HuH-7 (cell line): Measurements from ENCODE around the gene GRB2.

Source experiments
- DNase-seq: peaks from one replicate; pipeline ENCODE4 v3.0.0; 2011; ENCODE audit warnings: low spot score

Gene GRB2

DNA sequence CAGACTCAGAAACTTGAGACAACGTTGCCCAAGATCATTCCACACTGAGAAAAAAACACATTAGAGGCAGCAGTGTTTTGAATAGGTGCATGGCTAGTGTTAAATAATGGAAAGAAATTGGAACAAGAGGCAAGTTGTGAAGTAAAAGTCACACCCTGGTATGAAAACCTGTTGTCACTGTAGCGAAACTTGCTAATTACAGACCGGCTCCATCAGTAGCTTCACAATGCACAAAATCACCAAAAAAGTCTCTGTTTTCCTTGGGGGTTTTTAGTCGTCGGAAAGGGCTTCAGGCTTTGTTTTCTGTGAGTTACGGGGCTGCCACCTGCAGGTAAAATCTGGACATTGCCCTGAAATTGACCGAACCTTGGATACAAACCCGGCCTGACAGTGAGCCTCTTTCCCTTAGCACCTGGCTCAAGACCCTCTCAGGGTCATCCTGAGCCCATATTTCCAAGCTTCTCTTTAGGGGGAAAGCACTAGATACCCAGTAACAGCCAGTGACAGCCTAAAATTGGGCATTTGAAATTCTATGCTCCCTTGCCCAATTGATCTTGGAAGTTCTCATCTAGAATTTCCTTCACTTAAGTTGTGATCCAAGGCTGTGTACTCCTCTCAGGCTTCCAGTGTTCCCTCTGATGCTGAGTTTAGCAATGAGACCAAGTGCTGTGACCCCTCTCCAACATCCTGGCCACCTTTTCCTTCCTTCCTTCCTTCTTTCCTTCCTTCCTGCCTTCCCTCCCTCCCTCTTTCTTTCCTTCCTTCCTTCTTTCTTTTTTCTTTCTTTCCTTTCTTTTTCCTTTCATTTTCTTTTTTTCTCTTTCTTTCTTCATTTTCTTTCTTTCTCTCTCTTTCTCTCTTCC, 7.2 kb upstream of the GRB2 start:
- peak; percentile 63 for DNase-seq

DNA sequence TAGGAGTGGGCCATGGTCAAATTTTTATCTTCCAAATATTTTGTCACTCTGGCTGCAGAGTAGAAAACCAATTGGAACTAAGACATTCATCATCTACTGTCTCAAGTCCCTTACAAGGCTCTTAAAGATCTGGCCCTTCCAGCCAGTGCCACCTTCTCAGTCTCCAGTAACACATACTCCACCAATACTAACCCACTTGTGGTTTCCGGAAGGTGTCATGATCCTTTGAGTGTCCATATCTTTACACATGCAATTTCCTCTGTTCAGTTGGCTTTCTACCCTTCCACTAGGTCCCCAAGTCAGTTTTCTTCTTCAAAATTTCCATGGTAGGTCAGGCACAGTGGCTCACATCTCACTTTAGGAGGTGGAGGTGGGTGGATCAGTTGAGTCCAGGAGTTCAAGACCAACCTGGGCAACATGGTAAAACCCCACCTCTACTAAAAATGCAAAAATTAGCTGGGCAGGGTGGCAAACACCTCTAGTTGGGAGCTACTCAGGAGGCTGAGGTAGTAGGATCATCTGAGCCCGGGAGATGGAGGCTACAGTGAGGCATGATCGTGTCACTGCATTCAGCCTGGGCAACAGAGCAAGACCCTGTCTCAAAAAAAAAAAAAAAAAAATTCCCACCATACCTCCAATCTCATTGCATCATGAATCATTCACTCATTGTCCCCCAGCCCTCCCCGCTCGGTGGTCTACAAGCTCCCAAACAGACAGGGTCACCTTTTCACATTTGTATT, 6.0 kb upstream of the GRB2 start:
- no peak for DNase-seq

DNA sequence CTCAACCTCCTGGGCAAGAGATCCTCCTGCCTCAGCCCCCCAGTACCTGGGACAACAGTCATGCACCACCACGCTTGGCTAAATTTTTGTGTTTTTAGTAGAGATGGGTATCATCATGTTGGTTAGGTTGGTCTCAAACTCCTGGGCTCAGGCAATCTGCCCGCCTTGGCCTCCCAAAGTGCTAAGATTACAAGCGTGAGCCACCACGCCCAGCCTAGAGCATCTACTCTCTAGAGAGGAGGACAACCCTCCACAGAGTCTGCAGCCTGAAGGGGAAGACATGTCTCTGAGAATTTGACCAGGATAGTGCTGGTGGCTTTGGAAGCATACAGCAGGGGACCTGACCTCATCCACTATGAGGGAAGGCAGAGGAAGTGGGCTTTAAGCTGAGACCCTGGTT, 4.7 kb upstream of the GRB2 start:
- no peak for DNase-seq

DNA sequence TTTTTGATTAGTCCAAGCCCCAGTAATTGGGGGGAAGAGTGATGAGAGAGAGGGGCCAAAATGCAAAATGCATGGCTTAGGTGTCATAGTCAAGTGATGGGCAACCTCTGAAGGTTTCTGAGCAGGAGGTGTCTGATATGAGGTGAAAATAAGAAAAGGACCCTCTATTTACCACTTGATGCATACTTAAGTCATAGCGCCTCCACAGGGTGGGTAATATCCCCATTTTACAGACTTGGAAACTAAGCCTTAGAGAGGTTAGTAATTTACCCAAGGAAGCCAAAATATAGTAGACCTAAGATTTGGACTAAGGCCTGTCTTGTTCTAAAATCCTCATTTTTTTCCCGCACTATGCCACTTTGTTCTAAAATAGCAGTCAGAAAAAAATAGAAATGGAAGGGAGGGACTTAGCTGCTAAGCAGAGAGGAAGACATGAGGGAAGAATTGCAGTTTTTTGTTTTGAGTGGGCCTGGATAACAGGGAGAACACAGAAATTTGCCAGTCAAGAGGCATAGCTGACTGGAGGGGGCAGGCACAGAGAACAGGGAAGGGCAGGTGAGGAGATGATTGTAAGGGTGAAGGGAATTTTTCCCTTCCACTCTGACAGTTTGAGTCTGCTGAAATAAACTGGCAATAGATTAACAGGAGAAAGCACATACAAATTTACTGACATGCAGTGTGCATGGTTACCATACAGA, 2.3 kb upstream of the GRB2 start:
- no peak for DNase-seq

DNA sequence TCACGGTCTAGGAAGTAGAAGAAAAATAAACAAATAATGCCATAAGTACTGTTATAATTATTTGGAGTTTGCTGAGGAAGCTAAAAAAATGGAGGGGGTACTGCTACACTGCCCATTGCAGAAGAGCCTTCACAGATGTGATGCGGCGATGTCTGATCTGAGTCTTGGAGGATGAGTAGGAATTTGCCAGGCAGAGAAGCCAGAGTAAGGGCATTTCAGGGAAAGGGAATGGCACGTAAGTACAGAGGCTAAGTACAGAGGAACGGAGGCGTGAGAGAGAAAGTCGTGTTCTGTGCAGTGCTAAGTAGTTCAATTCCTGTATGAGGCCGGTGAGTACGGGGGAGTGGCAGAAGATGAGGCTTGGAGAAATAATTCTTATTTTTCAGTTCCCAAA, 741 bp upstream of the GRB2 start:
- no peak for DNase-seq

GRCh38 chr17:75404731-75405364, 630 bp downstream of the GRB2 start:
- no peak for DNase-seq

- peak; percentile 83 for DNase-seq
These were observed 1.2 kb downstream of the GRB2 start for GRCh38 chr17:75404223-75404730.

DNA sequence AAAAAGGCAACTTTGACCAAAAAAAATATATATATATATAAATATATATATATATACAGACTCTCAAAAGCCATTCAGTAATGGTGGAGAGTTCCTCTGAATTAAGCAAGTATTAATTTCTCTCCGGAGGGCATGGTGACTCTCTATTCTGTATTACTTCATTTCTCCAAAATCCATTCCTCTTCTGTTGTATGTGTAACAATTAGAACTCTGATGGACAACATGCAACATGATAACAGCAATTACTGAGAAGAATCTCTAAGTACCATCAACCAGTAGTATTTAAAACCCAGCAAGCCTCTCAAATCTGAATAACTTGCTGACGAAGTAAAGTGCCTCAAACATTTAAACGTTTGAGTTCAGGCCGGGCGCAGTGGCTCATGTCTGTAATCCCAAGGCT, 2.3 kb downstream of the GRB2 start:
- no peak for DNase-seq

GRCh38 chr17:75402026-75402425, 3.5 kb downstream of the GRB2 start:
- DNase-seq, result no peak

DNA sequence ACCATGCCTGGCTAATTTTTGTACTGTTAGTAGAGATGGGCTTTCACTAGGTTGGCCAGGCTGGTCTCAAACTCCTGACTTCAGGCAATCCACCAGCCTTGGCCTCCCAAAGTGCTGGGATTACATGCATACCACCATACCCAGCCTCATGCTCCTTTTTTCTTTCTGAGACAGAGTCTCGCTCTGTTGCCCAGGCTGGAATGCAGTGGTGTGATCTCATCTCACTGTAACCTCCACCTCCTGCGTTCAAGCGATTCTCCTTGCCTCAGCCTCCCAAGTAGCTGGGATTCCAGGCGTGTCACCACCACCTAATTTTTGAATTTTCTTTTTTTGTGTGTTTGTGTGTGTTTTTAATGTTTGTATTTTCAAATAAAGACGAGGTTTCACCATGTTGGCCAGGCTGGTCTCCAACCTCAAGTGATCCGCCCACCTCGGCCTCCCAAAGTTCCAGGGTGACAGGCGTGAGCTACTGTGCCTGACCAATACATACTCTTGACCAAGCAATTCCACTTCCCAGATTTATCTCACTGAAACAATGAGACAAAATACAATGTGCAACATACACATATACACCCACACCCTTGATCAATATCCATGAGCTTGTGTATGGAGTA, 5.0 kb downstream of the GRB2 start:
- no peak for DNase-seq

- no peak for DNase-seq
These were observed 7.2 kb downstream of the GRB2 start for GRCh38 chr17:75398279-75398678.

- DNase-seq, result no peak
These were observed 8.3 kb downstream of the GRB2 start for GRCh38 chr17:75397217-75397616.

DNA sequence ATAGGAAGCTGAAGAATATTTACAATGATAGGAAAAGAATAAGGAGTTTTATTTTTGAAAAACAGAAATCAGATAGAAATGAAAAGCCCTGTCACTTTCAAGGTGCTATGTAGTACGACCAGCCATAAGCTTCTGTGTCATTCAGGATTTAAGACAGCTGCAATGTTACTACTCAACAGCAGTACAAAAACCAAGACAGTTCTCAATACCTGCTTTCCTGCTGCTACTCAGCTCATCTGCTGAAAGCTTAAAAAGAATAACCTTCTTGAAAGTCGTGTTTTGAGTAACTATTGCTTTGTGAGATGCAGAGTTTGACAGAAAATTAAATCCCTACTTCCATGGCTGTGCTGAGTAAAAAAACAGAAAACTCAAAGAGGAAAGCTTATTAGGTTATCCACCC, 8.7 kb downstream of the GRB2 start:
- DNase-seq, result no peak

GRCh38 chr17:75396025-75396424, 9.5 kb downstream of the GRB2 start:
- no peak for DNase-seq

GRCh38 chr17:75394332-75394918, 11.1 kb downstream of the GRB2 start:
- no peak for DNase-seq

DNA sequence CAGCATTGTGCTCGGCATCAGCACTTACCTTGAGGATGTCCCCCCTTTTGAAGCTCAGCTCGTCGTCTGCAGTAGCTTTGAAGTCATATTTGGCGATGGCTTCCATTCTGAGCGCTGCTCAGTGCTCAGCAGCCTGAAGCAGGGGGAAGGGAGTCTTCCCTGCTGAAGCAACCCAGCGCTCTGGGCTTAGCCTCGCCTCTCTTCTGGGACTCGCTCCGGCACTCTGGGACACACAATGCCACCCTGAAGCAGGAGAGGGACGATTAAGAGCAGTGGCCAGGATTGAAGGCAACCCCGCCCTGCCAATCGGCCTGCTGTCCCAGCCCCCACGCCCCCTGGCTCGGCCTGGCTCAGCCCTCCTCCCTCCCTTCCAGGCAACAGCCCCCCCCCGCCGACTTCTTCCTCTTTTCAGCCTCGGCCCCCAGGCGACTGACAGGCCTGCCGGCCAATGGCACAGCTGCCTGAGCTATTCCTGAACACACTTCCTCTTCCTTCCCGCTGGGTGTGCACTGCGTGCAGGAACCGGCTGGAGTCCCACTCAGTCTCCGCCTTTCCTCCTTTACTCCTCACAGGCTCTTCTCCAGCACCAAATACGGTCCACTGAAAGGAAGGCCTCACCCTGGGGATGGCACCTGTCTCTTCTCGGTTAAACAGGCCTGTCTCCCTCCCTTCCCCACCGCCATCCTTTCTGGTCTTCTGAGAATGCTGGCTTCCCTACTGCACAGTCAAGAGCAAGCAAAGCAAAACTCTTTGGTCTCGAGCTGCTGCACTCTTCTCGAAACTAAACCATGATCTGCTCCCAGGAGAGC, 11.8 kb downstream of the GRB2 start:
- peak; percentile 96 for DNase-seq

GRCh38 chr17:75392559-75392958, 12.9 kb downstream of the GRB2 start:
- no peak for DNase-seq

DNA sequence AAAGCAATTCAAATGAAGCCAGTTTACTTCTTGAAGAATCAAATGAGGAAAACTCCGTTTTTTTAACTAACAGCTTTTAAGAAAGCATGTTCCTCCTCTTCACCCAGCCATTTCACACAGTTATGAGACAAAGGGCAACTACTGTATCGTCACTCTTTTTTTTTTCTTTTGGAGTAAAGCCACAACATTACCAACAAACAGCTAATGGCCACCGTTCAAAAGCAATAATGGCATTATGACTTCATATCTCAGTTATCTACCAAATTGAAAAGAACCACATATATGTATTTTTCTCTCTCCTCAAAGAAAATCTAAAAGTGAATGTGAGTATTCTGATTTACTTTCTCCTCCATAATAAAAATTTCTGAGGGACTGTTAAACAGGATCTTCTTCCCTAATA, 14.5 kb downstream of the GRB2 start:
- DNase-seq, result no peak

DNA sequence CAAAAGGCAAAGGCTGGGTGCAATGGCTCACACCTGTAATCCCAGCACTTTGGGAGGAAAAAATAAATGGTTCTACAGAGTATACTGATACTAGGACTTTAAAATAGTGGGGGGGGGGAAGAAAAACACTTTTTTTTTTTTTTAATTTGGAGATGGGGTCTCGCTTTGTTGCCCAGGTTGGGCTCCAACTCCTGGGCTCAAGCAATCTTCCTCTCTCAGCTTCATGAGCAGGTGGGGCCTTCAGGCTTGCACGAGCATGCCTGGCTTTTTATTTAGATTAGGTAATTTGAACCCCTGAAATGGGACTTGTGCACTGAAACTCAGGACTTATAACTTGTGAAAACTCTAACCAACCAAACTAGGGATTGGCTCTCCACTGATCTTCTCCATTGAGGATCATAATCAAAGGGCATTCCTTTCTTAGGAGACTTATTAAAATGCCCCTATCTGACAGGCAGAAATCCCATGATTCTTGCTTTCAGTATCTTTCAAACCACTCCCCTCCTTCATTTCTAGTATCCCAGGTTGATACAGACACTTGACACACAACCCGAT, 16.9 kb downstream of the GRB2 start:
- DNase-seq, result no peak

GRCh38 chr17:75387771-75388170, 17.7 kb downstream of the GRB2 start:
- no peak for DNase-seq
